ENCODE results near the gene PRKAB2.

DNA sequence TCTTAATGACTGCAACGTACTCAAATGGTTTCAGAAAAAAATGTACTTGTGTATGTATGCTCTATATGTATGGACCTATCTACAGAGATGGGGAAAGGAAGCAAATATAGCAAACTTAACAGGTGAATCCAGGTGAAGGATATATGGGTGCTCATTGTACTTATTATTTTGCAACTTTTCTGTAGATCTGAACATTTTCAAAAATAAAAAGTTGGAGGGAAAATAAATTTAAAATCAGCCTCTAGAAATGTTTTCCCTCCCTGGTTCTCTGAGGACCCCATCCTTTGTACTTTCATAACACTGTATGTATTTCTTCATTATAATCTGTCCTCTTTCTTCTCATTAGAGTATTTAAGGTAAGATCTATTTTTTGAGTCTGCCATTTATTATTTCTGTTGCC, 34.9 kb upstream of the PRKAB2 start:
- no peak for TF ChIP-seq CTCF (conservative IDR thresholded peaks at IDR 0.05)
- no peak for TF ChIP-seq EZH2 (IDR thresholded peaks at IDR 0.05; ENCODE audit: low read depth)

Data from PC-9 (cell line).